Trophoblast cell (in vitro differentiated cells and primary cell): ENCODE data around the gene ANK2.

Experiments used
- DNase-seq, 2 donors: peaks; one replicate each; pipeline ENCODE4 v3.0.0-alpha.2; 2016
- H2AFZ ChIP-seq: 2 replicates; pipeline ENCODE4 v1.6.1; 2013; ENCODE audit warnings: low read length, moderate library complexity, mild to moderate bottlenecking; ENCODE audit not compliant: insufficient read depth, poor library complexity
- H2AK5ac ChIP-seq: 2 replicates; pipeline ENCODE4 v1.6.1; 2013; ENCODE audit warnings: mild to moderate bottlenecking, low read length
- H2BK120ac ChIP-seq: 2 replicates; pipeline ENCODE4 v1.6.1; 2013; ENCODE audit warnings: low read length, mild to moderate bottlenecking, moderate library complexity; ENCODE audit not compliant: insufficient read depth, poor library complexity
- H2BK12ac ChIP-seq: 2 replicates; pipeline ENCODE4 v1.6.1; 2013; ENCODE audit warnings: mild to moderate bottlenecking, low read length, moderate library complexity
- H2BK5ac ChIP-seq: 2 replicates; pipeline ENCODE4 v1.6.1; 2013; ENCODE audit warnings: low read length, low read depth, moderate library complexity, mild to moderate bottlenecking; ENCODE audit not compliant: poor library complexity
- H3K14ac ChIP-seq: 2 replicates; pipeline ENCODE4 v1.6.1; 2013; ENCODE audit warnings: mild to moderate bottlenecking, low read length
- H3K18ac ChIP-seq: 2 replicates; pipeline ENCODE4 v1.6.1; 2013; ENCODE audit warnings: mild to moderate bottlenecking, low read length
- H3K23ac ChIP-seq: 2 replicates; pipeline ENCODE4 v1.6.1; 2013; ENCODE audit warnings: low read length
- H3K27ac ChIP-seq: 2 replicates; pipeline ENCODE4 v1.5.1; 2013; ENCODE audit warnings: low read depth, mild to moderate bottlenecking, inconsistent platforms, low read length, moderate library complexity
- H3K27me3 ChIP-seq: 2 replicates; pipeline ENCODE4 v1.6.1; 2013; ENCODE audit warnings: inconsistent platforms, mild to moderate bottlenecking, low read length, moderate library complexity; ENCODE audit not compliant: insufficient read depth
- H3K36me3 ChIP-seq, 2 experiments: 1 replicate in 1 of 2; 2 replicates in 1 of 2; pipeline ENCODE4 v1.6.1; 2013; ENCODE audit warnings: low read length in 2 of 2, mild to moderate bottlenecking in 2 of 2, moderate library complexity in 1 of 2; ENCODE audit not compliant: insufficient read depth in 2 of 2, control insufficient read depth in 1 of 2
- H3K4ac ChIP-seq: 2 replicates; pipeline ENCODE4 v1.6.1; 2013; ENCODE audit warnings: low read depth, mild to moderate bottlenecking, low read length, moderate library complexity
- H3K4me1 ChIP-seq, 2 experiments: 1 replicate in 1 of 2; 2 replicates in 1 of 2; pipeline ENCODE4 v1.6.1; 2013; ENCODE audit warnings: low read length in 2 of 2, mild to moderate bottlenecking in 2 of 2, moderate library complexity in 1 of 2; ENCODE audit not compliant: insufficient read depth in 2 of 2, control insufficient read depth in 1 of 2
- H3K4me2 ChIP-seq: 2 replicates; pipeline ENCODE4 v1.6.1; 2013; ENCODE audit warnings: inconsistent platforms, mild to moderate bottlenecking, low read length, moderate library complexity
- H3K4me3 ChIP-seq: 2 replicates; pipeline ENCODE4 v1.5.1; 2013; ENCODE audit warnings: mild to moderate bottlenecking, low read depth, low read length, inconsistent platforms
- H3K79me1 ChIP-seq: one replicate; pipeline ENCODE4 v1.6.1; 2013; ENCODE audit warnings: low read length
- H3K79me2 ChIP-seq: 2 replicates; pipeline ENCODE4 v1.6.1; 2013; ENCODE audit warnings: low read length, mild to moderate bottlenecking; ENCODE audit not compliant: control insufficient read depth, insufficient read depth, poor library complexity
- H3K9ac ChIP-seq: 2 replicates; pipeline ENCODE4 v1.6.1; 2013; ENCODE audit warnings: mild to moderate bottlenecking, low read length
- H3K9me3 ChIP-seq: 2 replicates; pipeline ENCODE4 v1.6.1; 2013; ENCODE audit warnings: low read depth, mild to moderate bottlenecking, control low read depth, inconsistent platforms, low read length; ENCODE audit not compliant: insufficient read depth
- H4K12ac ChIP-seq: 2 replicates; pipeline ENCODE4 v1.6.1; 2013; ENCODE audit warnings: low read depth, mild to moderate bottlenecking, low read length, moderate library complexity
- H4K8ac ChIP-seq: 2 replicates; pipeline ENCODE4 v1.6.1; 2013; ENCODE audit warnings: low read depth, mild to moderate bottlenecking, low read length, moderate library complexity
- H4K91ac ChIP-seq: one replicate; pipeline ENCODE4 v1.6.1; 2013; ENCODE audit warnings: low read depth, mild to moderate bottlenecking, low read length, moderate library complexity
- WGBS: extraction: QIAGEN DNeasy Blood & Tissue Kit; methylation state at CpG from one replicate; pipeline ENCODE4 v1.1.7; 2013; ENCODE audit warnings: missing lambda C conversion rate; ENCODE audit not compliant: insufficient read length, insufficient coverage; ENCODE audit errors: extremely low coverage; 5-methylcytosine and 5-hydroxymethylcytosine counted together

Gene ANK2

GRCh38 chr4:113288696-113289095, 239.2 kb downstream of the ANK2 start:
- Histone ChIP-seq H3K36me3 (no peaks in the 10 kb centered on the region), H2AFZ (no peak overlapping the region), H3K4ac (no peak overlapping the region), H3K4me3 (no peak overlapping the region), H2BK120ac (no peak overlapping the region), H3K9me3 (no peaks in the 10 kb centered on the region), H3K18ac (no peak overlapping the region), H3K4me2 (no peak overlapping the region), H3K23ac (no peak overlapping the region), H3K27me3 (no peaks in the 10 kb centered on the region), H4K91ac (no peak overlapping the region), H2BK5ac (no peak overlapping the region), H2BK12ac (no peak overlapping the region), H3K4me1 (peaks cover 7 to 9% of the 10 kb centered on the region in 2 experiments), H3K27ac (no peak overlapping the region), H4K12ac (no peak overlapping the region), H3K79me1 (no peaks in the 10 kb centered on the region), H3K79me2 (no peaks in the 10 kb centered on the region), H3K9ac (no peak overlapping the region), H2AK5ac (no peak overlapping the region), H3K14ac (no peak overlapping the region), H4K8ac (no peak overlapping the region)
- DNase-seq = no peak
- no CpG with 5 or more reads among the region's 4 CpGs for WGBS

- Histone ChIP-seq H2AFZ (no peak overlapping the region), H3K4ac (no peak overlapping the region), H3K4me2 (no peak overlapping the region), H3K18ac (no peak overlapping the region), H4K12ac (no peak overlapping the region), H2BK120ac (no peak overlapping the region), H3K27me3 (no peaks in the 10 kb centered on the region), H3K23ac (no peak overlapping the region), H2BK12ac (no peak overlapping the region), H3K9ac (no peak overlapping the region), H4K8ac (no peak overlapping the region), H3K9me3 (no peaks in the 10 kb centered on the region), H3K79me2 (no peaks in the 10 kb centered on the region), H3K36me3 (no peaks in the 10 kb centered on the region), H3K27ac (no peak overlapping the region), H4K91ac (no peak overlapping the region), H3K4me3 (no peak overlapping the region), H3K79me1 (no peaks in the 10 kb centered on the region), H3K4me1 (peaks cover 7 to 9% of the 10 kb centered on the region in 2 experiments), H3K14ac (no peak overlapping the region), H2AK5ac (no peak overlapping the region), H2BK5ac (no peak overlapping the region)
- DNase-seq = no peak
Observed at GRCh38 chr4:113289766-113290165, 240.3 kb downstream of the ANK2 start.

GRCh38 chr4:113290666-113291065, 241.2 kb downstream of the ANK2 start:
- Histone ChIP-seq H2BK5ac (no peak overlapping the region), H3K4me2 (no peak overlapping the region), H3K27me3 (no peaks in the 10 kb centered on the region), H3K9me3 (no peaks in the 10 kb centered on the region), H3K23ac (no peak overlapping the region), H3K79me2 (no peaks in the 10 kb centered on the region), H2BK120ac (no peak overlapping the region), H3K4ac (no peak overlapping the region), H3K9ac (no peak overlapping the region), H2BK12ac (no peak overlapping the region), H3K36me3 (no peaks in the 10 kb centered on the region), H4K91ac (no peak overlapping the region), H4K12ac (no peak overlapping the region), H3K18ac (no peak overlapping the region), H3K79me1 (no peaks in the 10 kb centered on the region), H3K27ac (no peak overlapping the region), H2AFZ (no peak overlapping the region), H3K4me1 (peaks cover 2 to 3% of the 10 kb centered on the region in 2 experiments), H2AK5ac (no peak overlapping the region), H3K14ac (no peak overlapping the region), H4K8ac (no peak overlapping the region), H3K4me3 (no peak overlapping the region)
- DNase-seq = no peak
- WGBS = no CpG with 5 or more reads among the region's 2 CpGs

- no peaks in the 10 kb centered on the region for H3K27me3 ChIP-seq
- H2BK12ac ChIP-seq = no peak overlapping the region
- H2AK5ac ChIP-seq = no peak overlapping the region
- H3K23ac ChIP-seq = no peak overlapping the region
- H3K9me3 ChIP-seq = no peaks in the 10 kb centered on the region
- H3K4me1 ChIP-seq = peaks cover 2 to 3% of the 10 kb centered on the region in 2 experiments
- no peak overlapping the region for H3K4ac ChIP-seq
- no peaks in the 10 kb centered on the region for H3K79me2 ChIP-seq
- no peak overlapping the region for H2BK5ac ChIP-seq
- no peak overlapping the region for H4K8ac ChIP-seq
- no peak overlapping the region for H4K91ac ChIP-seq
- no CpG with 5 or more reads among the region's 21 CpGs for WGBS
- no peaks in the 10 kb centered on the region for H3K79me1 ChIP-seq
- no peak overlapping the region for H3K18ac ChIP-seq
- H3K4me2 ChIP-seq = no peak overlapping the region
- H3K14ac ChIP-seq = no peak overlapping the region
- DNase-seq = no peak
- H3K4me3 ChIP-seq = no peak overlapping the region
- H2AFZ ChIP-seq = no peak overlapping the region
- H2BK120ac ChIP-seq = no peak overlapping the region
- no peaks in the 10 kb centered on the region for H3K36me3 ChIP-seq
- no peak overlapping the region for H3K9ac ChIP-seq
- H3K27ac ChIP-seq = no peak overlapping the region
- no peak overlapping the region for H4K12ac ChIP-seq
Observed at GRCh38 chr4:113292371-113293042, 243.1 kb downstream of the ANK2 start.
